GM23338 (cell line): ENCODE measurements around the gene FOXP4.

Experiments used
- CREB1 ChIP-seq: fragments of 250-450 bp; sonication (Bioruptor Pico); IDR thresholded peaks from 2 replicates; pipeline ENCODE4 v1.5.0; 2020; ENCODE audit warnings: low read depth, mild to moderate bottlenecking, moderate library complexity
- CTCF ChIP-seq, 2 experiments: fragments of 200-600 bp in 1 of 2; sonication (generic) in 1 of 2; conservative IDR thresholded peaks; 2 replicates each; pipeline versions ENCODE4 v1.5.1 to v1.6.1; 2016 to 2017; ENCODE audit warnings: antibody characterized with exemption in 2 of 2, low read depth in 2 of 2, mild to moderate bottlenecking in 2 of 2, moderate library complexity in 1 of 2
- EZH2 ChIP-seq: fragments of 200-600 bp; sonication (generic); IDR thresholded peaks from one replicate; pipeline ENCODE4 v1.8.0; 2017; ENCODE audit warnings: antibody characterized with exemption, mild to moderate bottlenecking, low read depth; ENCODE audit not compliant: unreplicated experiment
- EZH2phosphoT487 ChIP-seq: fragments of 200-600 bp; sonication (generic); IDR thresholded peaks from one replicate; pipeline ENCODE4 v1.8.1; 2018; ENCODE audit warnings: antibody characterized with exemption; ENCODE audit not compliant: unreplicated experiment

GRCh38 chr6:41502566-41502916 is 43.6 kb upstream of the FOXP4 start:
- no peak for TF ChIP-seq EZH2
- no peak for TF ChIP-seq CTCF (conservative IDR thresholded peaks at IDR 0.05; ENCODE audit: low read depth in 2 of 2)
- TF ChIP-seq CREB1 (CRISPR knock-in tag) = no peak
- TF ChIP-seq EZH2phosphoT487 = no peak
